GM18858 (cell line): ENCODE measurements around the gene HMCES.
"Not testable (repeated sequence)": the region's sequence is repeated elsewhere in the genome, so short reads cannot be mapped to it uniquely, and the experiment has no call there.

Experiments used
- ATAC-seq: cut with Tn5 transposase; IDR thresholded peaks from one replicate; pipeline ENCODE4 v1.9.1; 2021; ENCODE audit not compliant: unreplicated experiment

Gene HMCES

DNA sequence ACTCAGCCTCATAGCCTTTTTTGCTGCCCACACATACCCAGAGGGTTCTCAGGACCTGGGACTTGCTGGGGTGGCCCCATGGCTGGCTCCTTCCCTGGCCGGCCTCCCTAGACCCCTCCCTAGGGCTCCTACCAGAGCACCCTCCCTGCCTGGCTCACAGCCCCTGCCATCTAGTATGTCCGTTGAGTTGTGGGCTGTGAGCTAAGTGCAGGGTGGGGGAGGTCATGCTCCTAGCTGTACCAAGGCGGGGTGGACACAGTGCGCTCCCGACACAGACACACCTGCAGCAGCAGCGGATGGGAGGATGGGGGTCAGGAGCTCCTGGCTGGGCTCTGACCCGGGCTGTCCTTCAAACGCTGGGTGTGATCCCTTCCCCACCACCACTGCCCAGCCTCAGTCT is 41.6 kb downstream of the HMCES start:
- ATAC-seq = no peak

DNA sequence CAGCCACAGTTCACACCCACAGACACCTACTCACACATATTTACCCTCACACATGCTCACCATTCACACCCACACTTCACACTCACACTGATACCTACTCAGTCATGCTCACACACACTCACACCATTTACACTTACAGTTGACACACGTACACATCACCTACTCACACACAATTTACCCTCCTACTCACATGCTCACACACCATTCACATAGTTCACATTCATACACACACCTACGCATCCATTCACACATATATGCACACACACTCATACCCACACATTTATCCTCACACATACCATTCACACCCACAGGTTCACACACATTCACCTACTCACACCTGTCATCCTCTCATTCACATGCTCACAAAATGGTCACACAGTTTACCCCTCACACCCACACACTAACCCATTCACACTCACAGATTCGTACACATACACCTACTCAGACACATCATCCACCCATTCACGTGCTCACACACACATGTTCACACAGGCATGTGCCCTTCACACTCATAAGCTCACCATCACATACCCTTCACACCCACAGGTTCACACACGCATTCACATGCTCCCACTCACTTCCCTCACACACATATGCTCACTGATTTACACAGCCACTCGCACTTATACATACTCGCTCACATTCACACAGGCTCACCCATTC is 42.3 kb downstream of the HMCES start:
- ATAC-seq = no peak

DNA sequence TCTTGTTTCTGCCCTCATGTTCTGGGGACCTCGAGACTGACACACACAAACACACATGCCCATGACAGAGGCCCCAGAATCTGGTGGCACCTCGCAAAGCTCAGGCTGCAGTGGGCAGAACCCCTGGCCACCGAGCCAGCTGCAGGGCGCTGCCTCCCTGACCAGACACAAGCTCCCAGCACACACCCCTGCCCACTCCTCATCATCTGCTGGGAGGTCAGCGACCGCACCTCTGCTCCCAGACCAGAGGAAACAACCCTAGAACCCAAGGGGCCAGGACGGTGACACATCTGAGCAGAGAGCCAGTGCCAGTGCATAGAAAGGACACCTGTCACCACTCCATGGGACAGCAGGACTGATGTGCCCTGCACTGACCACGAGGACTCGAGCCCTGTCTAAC is 43.2 kb downstream of the HMCES start:
- no peak for ATAC-seq

DNA sequence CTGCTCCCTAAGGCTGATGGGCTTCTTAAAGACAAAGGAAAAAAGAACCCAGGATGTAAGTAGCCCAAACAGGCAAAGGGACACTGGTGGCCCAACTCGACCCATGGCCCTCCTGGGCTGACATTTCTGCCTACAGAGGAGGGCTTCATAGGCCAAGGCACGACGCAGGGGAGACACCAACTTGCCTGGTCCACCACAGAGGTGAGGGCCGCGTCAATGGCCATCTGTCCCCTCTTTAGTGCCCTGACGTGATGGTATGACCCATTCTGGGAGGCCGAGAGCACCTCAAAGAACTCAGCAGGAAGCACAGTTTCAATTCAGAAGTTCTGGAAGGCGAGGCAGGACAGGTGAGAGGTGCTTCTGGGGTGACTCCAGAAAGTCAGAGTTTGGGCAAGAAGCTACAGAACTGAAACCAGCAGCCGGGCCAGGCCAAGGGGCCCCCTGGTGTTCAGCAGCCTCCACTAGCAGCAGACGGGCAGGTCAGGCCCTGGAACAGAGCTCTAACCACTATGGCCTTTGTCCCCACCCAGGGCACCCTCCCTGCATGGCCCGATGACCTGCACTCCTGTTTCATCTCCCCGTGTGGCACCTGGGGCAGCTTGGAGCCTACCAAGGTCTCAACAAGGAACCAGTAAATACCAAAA is 45.1 kb downstream of the HMCES start:
- no peak for ATAC-seq

DNA sequence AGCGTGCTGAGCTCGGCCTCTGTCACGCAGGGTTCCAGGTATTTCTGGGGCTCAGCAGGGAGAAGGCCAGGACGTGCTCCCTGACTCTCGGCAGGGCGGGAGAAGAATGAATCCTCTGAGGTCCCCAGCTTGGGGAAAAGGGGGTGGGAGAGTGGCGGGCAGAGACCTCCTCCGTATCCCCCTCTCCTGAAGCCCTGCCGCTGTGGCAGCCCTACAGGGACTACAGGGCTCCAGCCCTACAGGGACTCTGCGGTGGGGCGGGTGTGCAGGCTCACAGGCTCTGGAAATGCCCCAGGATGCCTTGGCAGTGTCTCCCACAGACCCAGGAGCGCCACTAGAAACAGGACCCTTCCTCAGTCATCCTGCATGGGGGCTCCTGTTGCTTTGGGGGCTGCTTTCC is 46.2 kb downstream of the HMCES start:
- ATAC-seq = no peak

DNA sequence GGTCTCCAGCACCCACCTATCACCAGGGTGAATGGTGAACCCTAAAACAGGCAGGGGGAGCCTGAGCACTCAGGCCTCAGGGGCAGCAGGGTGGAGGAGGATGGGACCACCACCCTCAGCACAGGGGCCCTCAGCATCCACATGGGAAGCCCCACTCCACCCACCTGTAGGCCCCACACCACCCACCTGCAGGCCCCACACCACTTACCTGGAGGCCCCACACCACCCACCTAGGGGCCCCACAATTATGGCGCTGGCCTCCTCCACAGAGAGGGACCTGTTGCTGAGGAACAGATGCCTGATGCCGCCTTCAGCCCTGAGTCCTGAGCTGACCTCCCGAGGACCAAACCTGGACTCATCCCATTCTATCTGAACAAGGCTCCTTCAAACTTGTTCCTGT is 46.7 kb downstream of the HMCES start:
- ATAC-seq = no peak

DNA sequence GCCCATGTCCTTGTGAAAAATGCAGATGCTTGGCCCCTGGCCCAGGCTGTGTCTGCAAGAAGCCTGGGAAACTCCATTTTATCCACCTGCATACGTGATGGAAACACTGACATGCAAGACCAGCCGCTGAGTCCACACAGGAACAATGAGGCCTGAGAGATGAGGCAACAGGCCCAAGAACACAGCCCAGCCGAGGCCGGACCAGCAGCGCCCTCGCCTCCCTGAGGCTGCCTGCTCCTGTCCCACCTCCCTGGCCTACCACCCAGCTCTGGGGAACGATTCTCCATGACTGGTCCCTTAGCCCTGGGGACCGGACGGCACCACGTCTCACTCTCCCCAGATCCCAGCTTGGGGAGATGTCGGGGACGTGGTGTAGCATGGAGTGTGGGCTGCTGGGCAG is 47.5 kb downstream of the HMCES start:
- ATAC-seq = no peak

DNA sequence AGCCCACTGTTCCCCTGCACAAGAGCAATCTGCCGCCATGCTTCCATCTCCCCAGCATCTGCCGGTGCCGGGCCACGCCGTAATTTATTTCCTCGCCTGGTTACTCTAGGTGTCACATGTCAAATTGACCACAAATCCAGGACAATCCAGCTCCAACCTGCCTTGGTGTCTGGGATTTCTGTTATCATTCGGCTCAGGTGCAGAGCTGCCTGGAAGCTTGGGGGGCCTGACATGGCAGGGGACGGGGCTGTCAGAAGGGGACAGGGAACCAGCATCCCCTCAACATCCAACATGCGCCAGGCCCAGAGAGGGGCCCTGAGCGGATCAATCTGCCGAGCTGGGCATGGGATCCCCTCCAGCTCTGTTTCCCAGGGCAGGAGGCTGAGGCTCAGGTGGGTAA is 47.9 kb downstream of the HMCES start:
- no peak for ATAC-seq

DNA sequence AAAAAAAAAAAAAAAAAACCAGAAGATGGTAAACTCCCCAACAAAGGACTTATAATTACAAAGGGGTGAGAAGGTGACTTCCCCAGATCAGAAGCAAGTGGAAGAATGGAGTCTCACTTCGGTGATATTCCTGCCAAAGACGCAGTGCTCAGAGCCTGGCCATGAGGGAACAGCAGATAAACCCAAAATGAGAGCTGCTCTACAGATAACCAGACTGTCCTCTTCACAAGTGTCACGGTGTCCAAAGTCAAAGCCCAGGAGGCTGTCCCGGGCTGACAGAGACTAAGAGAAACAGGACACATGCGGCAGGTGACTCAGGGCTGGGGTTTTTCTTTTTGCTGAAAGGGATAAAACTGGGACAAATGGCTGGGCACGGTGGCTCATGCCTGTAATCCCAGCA is 48.8 kb downstream of the HMCES start:
- no peak for ATAC-seq

DNA sequence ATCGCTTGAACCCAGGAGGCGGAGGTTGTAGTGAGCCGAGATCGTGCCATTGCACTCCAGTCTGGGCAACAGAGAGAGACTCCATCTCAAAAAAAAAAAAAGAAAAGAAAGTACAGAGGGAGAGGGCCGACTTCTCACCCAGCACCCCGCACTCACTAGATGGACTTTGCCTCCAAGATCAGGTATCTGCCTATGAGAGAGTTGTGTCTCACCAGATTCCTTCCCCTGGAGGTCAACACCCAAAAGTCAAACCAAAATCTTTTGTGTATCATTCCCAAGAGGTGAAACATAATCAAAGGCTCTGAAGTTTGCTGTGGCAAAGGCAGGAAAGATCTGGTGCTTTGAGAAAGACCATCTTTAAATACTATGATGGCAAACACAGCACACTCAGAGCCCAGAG is 51.2 kb downstream of the HMCES start:
- no peak for ATAC-seq

DNA sequence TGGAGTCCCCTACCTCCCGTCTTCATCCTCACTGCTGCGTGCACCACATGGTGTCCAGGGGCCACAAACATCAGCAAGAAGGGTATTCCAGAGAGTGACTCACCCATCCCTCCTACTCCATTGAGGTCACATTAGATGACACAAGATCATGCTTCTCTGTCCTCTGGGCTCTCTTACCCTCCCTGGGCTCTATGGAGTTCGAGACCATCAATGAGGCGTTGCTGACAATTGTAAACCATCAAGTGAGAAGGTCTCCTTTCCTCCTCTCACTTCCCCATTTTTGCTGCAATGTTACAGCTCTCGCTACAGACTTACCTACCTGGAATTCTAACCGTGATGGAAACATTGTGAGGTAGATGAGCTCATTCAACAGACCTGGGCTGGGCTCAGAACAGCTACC is 51.7 kb downstream of the HMCES start:
- no peak for ATAC-seq

DNA sequence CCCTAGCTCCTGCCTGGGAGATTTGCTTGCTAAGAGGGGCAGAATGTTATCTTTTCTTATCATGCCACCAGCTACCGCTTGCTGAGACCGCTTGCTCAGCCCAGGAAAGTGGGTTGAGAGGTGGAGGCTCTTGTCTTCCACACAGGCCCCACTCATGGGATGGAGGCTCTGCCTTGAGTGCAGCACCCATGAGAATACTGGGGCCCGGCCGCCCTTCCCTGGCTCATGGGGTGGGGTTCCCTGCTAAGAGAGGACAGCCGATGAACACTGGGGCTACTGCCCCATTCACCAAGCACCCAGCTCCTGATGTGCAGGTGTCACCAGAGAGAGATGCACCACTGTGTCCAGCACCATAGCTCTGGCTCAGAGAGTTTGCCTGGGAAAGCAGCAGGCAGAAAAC is 55.2 kb downstream of the HMCES start:
- ATAC-seq = no peak

DNA sequence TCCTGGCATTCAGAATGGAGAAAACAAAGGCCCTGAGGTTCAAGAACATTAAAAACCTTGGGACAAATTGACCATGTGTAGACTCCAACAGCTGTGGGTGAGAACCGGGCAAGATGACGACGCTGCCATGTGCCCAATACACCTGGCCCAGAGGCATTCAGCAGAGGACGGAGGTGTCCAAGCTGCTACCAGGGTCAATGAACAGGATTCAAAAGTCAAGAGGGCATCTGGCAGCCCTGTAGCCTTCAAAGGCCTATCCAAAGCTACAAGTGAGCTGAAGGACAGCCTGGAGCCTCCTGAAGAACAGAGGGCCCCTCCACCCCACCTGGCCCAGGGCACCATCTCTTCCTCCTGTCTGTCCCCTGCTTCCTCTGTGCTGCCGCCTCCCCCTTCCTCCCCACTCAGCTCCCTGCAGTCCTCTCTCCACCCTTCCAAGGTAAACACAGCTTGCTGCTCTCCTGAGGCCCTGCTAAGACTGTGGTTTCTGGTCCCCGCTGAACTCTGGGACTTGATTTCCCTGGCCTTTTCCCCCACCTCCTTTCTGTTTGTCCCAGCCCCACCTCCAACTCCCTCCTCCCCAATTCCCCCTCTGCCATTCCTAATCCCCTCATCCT is 57.5 kb downstream of the HMCES start:
- no peak for ATAC-seq

DNA sequence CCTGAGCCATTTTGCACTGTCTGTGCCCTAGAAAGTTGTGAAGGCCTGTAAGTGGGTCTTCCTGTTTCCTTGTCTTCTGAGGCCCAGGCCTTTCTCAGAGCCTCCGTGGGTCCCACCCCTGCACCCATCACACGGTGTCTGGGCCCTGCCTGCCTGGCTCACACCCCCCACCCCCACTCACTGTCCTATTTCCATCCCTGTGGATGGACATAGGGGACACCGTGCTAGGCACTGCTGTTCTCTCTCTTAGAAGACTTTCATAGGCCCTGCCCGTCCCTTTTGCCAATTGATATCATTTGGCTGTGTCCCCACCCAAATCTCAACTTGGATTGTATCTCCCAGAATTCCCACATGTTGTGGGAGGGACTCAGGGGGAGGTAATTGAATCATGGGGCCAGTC is 59.0 kb downstream of the HMCES start:
- not testable (repeated sequence) for ATAC-seq

DNA sequence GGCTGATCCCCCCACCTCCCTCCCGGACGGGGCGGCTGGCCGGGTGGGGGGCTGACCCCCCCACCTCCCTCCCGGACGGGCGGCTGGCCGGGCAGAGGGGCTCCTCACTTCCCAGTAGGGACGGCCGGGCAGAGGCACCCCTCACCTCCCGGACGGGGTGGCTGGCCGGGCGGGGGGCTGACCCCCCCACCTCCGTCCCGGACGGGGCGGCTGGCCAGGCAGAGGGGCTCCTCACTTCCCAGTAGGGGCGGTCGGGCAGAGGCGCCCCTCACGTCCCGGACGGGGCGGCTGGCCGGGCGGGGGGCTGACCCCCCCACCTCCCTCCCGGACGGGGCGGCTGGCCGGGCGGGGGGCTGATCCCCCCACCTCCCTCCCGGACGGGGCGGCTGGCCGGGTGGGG is 60.5 kb downstream of the HMCES start:
- not testable (repeated sequence) for ATAC-seq

DNA sequence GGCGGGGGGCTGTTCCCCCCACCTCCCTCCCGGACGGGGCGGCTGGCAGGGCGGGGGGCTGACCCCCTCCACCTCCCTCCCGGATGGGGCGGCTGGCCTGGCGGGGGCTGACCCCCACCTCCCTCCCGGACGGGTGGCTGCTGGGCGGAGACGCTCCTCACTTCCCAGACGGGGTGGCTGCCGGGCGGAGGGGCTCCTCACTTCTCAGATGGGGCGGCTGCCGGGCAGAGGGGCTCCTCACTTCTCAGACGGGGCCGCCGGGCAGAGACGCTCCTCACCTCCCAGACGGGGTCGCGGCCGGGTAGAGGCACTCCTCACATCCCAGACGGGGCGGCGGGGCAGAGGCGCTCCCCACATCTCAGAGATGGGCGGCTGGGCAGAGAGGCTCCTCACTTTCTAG is 61.2 kb downstream of the HMCES start:
- not testable (repeated sequence) for ATAC-seq

DNA sequence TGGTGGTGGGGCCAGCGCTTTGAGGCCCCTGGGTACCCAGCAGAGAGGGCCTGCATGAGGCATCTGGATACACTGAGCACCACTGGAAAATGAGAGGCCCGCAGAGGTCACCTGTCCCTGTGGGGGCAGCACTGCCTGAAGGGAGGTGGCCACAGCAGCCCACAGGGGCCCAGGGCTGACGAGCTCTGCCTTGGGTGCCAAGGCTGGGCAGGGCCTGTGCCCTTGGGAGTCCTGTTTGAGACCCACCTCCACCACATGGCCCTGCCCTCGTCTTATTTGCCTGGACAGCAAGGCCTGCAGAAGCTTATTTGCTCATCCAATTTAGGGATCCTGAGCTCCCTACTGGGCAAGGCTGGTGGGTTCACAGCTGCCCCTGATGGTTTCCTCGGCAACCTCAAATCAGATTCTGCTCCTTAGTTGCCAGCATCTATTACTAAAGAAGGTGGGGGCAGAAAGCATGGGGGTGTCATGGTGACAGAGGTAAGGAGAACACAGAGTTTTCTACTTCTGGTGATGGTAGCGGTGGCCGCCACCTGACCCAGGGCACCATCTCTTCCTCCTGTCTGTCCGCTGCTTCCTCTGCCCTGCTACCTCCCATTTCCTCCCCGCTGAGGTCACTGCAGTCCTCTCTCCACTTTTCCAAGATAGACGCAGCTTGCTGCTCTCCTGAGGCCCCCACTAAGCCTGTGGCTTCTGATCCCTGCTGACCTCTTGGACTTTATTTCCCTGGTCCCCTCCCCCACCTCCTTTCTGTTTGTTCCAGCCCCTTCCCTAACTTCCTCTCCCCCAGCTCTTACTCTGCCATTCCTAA is 62.9 kb downstream of the HMCES start:
- no peak for ATAC-seq

DNA sequence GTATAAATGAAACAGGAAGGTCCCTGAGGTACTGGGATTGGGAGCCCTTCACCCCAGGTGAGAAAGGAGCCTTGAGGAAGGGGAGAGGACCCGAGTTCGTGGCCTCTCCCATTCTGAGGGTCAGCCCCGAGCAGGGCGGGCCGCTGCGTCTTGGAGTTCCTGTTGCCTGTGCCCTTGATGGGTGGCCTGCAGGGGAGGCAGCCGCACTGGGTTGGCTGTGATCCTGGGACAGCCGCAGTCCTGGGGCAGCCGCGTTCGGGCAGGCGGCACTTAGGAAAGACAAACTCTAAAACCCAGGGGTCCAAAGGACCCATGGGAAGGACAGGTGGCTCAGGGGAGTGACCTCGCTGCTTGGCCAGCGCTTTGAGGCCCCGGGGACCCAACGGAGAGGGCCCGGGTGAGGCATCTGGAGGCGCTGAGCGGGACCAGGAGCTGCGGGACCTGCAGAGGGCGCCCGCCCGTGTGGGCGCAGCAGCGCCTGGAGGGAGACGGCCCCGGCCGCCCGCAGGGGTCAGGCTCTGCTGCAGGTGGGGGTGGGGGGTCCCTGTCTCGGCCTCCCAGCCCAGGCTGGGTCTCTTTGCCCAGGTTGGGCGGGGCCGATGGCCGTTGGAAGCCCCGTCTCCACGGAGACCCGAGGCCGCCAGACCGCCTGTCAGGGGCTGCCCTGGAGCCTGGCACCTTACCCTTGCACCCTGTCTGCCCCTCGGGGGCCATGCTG is 65.1 kb downstream of the HMCES start:
- ATAC-seq = no peak

DNA sequence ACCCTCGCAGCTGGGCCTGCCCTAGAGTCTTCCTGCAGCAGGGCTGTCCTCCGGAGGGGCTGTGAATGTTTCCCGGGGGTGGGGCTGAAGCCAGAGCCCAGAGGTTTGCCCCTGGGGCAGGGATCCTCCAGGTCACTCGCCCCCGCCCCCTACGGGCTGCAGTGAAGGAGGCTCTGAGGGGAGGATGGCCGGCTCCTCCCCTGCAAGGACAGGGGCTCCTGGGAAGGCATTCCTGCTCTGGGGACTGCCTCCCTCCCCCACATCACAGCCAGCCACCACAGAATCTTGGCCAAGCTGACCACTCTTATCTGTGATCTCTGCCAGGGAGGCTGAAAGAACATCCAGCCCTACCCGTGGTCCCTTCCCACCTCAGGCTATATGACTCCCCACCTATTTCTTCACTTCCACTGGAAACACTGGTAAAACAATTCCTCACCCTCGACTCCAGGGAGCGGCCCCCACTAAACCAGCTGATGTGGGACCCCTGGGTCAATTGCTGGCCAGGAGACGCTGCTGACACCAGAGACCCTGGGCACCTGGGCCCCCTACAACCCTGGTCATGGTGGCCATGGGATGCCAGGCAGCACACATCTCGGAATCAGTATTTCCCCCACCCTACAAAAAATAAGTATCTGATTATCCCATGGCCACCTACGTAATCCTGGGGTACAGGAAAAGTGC is 66.0 kb downstream of the HMCES start:
- no peak for ATAC-seq

DNA sequence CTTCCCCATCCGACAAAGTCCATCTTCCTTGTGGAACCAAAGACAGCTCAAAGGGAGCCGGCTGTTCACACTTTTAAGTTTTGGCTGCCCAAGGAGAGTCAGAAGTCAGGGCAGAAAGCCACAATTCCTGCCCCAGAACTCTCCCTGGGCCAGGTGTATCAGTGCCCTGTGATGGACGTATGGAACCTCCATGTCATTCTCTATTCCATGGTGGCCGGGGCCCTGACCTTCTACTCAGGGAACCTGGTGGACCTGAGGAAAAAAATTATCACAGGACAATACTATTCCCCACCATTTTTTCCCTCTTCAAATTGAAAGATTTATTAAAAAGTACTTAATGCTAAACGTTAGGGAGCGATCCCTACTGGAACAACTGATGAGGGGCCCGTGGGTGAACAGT is 66.6 kb downstream of the HMCES start:
- no peak for ATAC-seq

DNA sequence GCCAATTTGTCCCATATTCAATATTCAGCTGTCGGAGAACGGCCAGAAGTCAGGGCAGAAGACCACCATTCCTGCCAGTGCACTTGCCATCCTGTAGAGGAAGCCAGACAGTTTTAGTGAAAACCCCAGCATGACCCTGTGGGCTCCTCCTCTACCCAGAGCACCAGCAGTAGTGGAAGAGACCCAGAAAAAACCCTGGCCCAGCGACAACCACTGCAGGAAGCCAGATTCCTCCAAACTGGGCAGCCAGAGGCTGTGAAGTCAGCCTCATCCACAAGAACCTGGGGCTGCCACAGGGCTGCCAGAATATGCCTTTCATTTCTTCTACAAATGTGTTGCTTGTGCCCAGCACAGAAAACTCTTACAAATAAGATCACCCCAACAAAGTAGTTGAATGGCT is 67.3 kb downstream of the HMCES start:
- ATAC-seq = no peak
